Endothelial cell (in vitro differentiated cells): ENCODE results near the gene RNF40. TPM values are rescaled to one million over a fixed set of nuclear protein-coding genes. Genes with fewer than 3 reads are reported as not detected.

ENCODE experiments used
- DNase-seq: peaks from one replicate; pipeline ENCODE4 v3.0.0; 2021; ENCODE audit warnings: low spot score
- H3K27ac Mint-ChIP-seq: one replicate; pipeline ENCODE4 v1.8.0; 2021; ENCODE audit warnings: mixed read lengths, inconsistent platforms; ENCODE audit not compliant: unreplicated experiment
- H3K27me3 Mint-ChIP-seq: one replicate; pipeline ENCODE4 v1.8.0; 2021; ENCODE audit warnings: mild to moderate bottlenecking, moderate library complexity, mixed read lengths, inconsistent platforms; ENCODE audit not compliant: unreplicated experiment
- H3K36me3 Mint-ChIP-seq: one replicate; pipeline ENCODE4 v1.8.0; 2021; ENCODE audit warnings: mild to moderate bottlenecking, low read depth, mixed read lengths, inconsistent platforms; ENCODE audit not compliant: unreplicated experiment
- H3K4me1 Mint-ChIP-seq: one replicate; pipeline ENCODE4 v1.8.0; 2021; ENCODE audit warnings: mild to moderate bottlenecking, mixed read lengths, inconsistent platforms; ENCODE audit not compliant: unreplicated experiment
- H3K4me3 Mint-ChIP-seq: one replicate; pipeline ENCODE4 v1.8.0; 2021; ENCODE audit warnings: mild to moderate bottlenecking, mixed read lengths, inconsistent platforms; ENCODE audit not compliant: unreplicated experiment
- H3K9me3 Mint-ChIP-seq: one replicate; pipeline ENCODE4 v1.8.0; 2021; ENCODE audit warnings: mixed read lengths, inconsistent platforms; ENCODE audit not compliant: unreplicated experiment
- CTCF ChIP-seq: fragments of 200-600 bp; sonication (generic); IDR thresholded peaks from one replicate; pipeline ENCODE4 v1.5.0; 2021; ENCODE audit warnings: antibody characterized with exemption; ENCODE audit not compliant: unreplicated experiment
- total RNA-seq: library from RNA; stranded (reverse); fragmentation: NEBNext Ultra II Directional; extraction: Animal tissue kit (Norgen Biotek cat#: 25700); gene quantifications from one replicate; pipeline ENCODE4 v1.2.1, GENCODE V29; 2021; ENCODE audit not compliant: unreplicated experiment

RNF40 gene
- total RNA-seq, 1 donor from 2014 or later = 108 TPM

- no peak for DNase-seq
- H3K27ac Mint-ChIP-seq = peak overlapping the region; percentile 65
- H3K36me3 Mint-ChIP-seq = peaks cover 43% of the 10 kb centered on the region
- H3K4me3 Mint-ChIP-seq = peak overlapping the region; percentile 26
- no peak for TF ChIP-seq CTCF
- no peaks in the 10 kb centered on the region for H3K9me3 Mint-ChIP-seq
- H3K27me3 Mint-ChIP-seq = peaks cover 6% of the 10 kb centered on the region
- peaks cover 7% of the 10 kb centered on the region for H3K4me1 Mint-ChIP-seq
Observed at GRCh38 chr16:30741461-30741914, 20.6 kb upstream of the RNF40 start.

- peak overlapping the region; percentile 15 for H3K27ac Mint-ChIP-seq
- DNase-seq = no peak
- no peaks in the 10 kb centered on the region for H3K9me3 Mint-ChIP-seq
- peaks cover 3% of the 10 kb centered on the region for H3K4me1 Mint-ChIP-seq
- peaks cover 32% of the 10 kb centered on the region for H3K36me3 Mint-ChIP-seq
- H3K27me3 Mint-ChIP-seq = peaks cover 9% of the 10 kb centered on the region
- H3K4me3 Mint-ChIP-seq = peak overlapping the region; percentile 5
- TF ChIP-seq CTCF = no peak
Observed at GRCh38 chr16:30743716-30744115, 18.4 kb upstream of the RNF40 start.

DNA sequence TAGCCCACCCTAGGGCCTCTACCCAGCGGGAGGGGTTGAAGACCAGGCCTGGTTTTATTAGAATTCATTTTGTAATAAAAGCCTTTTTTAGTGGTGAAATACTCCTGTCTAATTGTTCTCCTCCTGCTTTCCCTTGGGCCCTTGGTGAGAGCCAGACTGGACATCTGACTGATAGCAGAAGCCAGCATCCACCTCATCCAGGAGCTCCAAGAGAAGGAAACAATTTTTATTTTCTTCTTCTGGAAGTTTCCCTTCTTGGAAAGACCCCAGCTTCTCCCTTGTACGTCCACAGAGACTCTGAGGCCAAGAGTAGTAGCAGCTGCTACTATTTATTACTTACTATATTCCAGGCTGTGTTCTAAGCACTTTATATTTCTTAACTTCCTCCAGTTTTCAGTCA is 17.9 kb upstream of the RNF40 start:
- H3K27me3 Mint-ChIP-seq = peaks cover 9% of the 10 kb centered on the region
- no peak for TF ChIP-seq CTCF
- no peak overlapping the region for H3K4me3 Mint-ChIP-seq
- peaks cover 6% of the 10 kb centered on the region for H3K4me1 Mint-ChIP-seq
- H3K9me3 Mint-ChIP-seq = no peaks in the 10 kb centered on the region
- no peak for DNase-seq
- H3K36me3 Mint-ChIP-seq = peaks cover 33% of the 10 kb centered on the region
- H3K27ac Mint-ChIP-seq = no peak overlapping the region

GRCh38 chr16:30745082-30745481 is 17.0 kb upstream of the RNF40 start:
- Mint-ChIP-seq H3K27me3 (peaks cover 10% of the 10 kb centered on the region), H3K36me3 (peaks cover 39% of the 10 kb centered on the region), H3K4me1 (peaks cover 12% of the 10 kb centered on the region), H3K4me3 (peak overlapping the region; percentile 43), H3K27ac (no peak overlapping the region), H3K9me3 (no peaks in the 10 kb centered on the region)
- no peak for DNase-seq
- no peak for TF ChIP-seq CTCF

- H3K9me3 Mint-ChIP-seq = no peaks in the 10 kb centered on the region
- peaks cover 33% of the 10 kb centered on the region for H3K36me3 Mint-ChIP-seq
- no peak for TF ChIP-seq CTCF
- H3K27ac Mint-ChIP-seq = no peak overlapping the region
- H3K4me3 Mint-ChIP-seq = peak overlapping the region; percentile 88
- H3K4me1 Mint-ChIP-seq = peaks cover 12% of the 10 kb centered on the region
- peaks cover 6% of the 10 kb centered on the region for H3K27me3 Mint-ChIP-seq
- DNase-seq = no peak
Observed at GRCh38 chr16:30746638-30747175, 15.4 kb upstream of the RNF40 start.
